NCI-H1048 (cell line): ENCODE results near the gene SYNC.
"Not testable (repeated sequence)": the region's sequence is repeated elsewhere in the genome, so short reads cannot be mapped to it uniquely, and the experiment has no call there.

Experiments used
- DNase-seq: peaks from one replicate; lab custom pipeline; 2025; lab: John Stamatoyannopoulos, UW

The SYNC gene

GRCh38 chr1:32693455-32694174 is 9.0 kb downstream of the SYNC start:
- DNase-seq = no peak

- no peak for DNase-seq
Measured at GRCh38 chr1:32686387-32686786, 16.2 kb downstream of the SYNC start.

DNA sequence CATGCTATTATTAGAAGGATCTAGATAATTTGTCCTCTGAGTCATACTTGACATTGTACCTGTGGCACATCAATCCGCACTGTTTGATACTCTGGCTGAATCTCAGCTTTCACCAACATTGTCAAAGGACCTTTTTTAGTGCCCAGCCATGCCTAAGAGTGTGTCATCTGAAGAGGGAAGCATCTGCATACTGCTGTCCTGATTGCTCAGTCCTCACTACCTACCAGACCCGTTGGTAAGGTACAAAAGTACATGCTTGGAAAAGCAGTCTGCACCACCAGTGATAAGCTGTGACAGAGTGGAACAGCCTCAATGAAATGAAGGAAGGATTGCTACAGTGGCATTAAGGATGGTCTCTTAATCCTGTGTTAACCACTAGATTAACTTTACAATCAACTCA is 17.1 kb downstream of the SYNC start:
- no peak for DNase-seq

- no peak for DNase-seq
Measured at GRCh38 chr1:32684167-32684811, 18.3 kb downstream of the SYNC start.

GRCh38 chr1:32683397-32683796 is 19.2 kb downstream of the SYNC start:
- DNase-seq = no peak

GRCh38 chr1:32681999-32682398 is 20.6 kb downstream of the SYNC start:
- DNase-seq = no peak

DNA sequence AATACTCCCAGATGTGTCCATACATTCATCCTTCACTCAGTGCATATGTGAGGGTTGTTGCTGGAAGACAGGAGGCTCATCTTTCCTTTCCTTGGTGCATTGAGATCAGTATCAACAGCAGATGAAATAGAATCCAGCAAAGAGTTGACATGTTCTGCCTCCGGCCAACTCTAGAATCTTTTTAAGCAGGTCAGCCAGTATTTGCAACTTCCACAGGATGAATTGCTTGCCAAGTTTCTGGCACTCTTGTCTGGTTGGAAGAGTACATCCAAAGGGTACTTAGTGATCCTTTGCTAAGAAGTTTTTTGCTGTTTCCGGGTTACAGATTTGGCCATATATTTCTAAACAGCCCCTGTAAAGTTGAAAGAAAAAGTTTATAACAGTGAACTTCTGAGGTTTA is 21.1 kb downstream of the SYNC start:
- DNase-seq = no peak

DNA sequence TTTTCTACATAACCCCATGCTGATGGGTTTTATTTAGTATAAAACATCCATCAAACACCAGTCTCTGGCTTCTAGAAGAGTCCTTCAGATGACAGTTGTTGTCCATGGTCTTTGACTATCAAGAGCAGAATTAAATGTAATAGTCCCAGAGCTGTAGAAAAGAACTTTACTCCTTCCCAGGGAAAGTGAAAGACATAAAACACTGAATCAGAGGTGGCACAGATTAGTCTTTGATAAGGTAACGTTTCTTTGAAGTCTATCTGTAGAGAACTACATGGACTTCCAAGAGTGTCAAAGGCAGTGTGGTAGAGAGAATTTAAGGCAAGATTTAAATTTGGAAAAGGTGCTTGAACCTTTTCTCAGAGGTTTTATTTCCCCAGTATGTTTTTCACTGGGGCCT is 21.9 kb downstream of the SYNC start:
- no peak for DNase-seq

DNA sequence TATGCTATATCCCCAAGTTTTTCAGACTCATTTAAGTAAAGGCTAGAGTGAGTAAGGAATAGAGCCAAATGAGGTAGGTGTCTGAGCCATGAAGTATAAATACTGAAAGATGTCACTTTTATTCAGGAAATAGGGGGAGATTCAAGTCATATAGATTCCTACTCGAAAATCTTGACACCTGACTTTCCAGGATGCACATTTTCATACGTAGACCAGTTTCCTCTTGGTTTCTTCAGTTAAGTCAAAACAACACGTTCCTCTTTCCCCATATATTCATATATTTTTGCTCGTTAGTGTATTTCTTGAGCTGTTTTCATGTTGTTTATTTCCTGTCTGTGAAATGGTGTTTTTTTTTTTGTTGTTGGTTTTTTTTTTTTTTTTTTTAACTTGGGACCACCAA is 22.6 kb downstream of the SYNC start:
- not testable (repeated sequence) for DNase-seq

GRCh38 chr1:32676945-32677344 is 25.6 kb downstream of the SYNC start:
- no peak for DNase-seq

GRCh38 chr1:32668716-32669115 is 33.9 kb downstream of the SYNC start:
- not testable (repeated sequence) for DNase-seq

DNA sequence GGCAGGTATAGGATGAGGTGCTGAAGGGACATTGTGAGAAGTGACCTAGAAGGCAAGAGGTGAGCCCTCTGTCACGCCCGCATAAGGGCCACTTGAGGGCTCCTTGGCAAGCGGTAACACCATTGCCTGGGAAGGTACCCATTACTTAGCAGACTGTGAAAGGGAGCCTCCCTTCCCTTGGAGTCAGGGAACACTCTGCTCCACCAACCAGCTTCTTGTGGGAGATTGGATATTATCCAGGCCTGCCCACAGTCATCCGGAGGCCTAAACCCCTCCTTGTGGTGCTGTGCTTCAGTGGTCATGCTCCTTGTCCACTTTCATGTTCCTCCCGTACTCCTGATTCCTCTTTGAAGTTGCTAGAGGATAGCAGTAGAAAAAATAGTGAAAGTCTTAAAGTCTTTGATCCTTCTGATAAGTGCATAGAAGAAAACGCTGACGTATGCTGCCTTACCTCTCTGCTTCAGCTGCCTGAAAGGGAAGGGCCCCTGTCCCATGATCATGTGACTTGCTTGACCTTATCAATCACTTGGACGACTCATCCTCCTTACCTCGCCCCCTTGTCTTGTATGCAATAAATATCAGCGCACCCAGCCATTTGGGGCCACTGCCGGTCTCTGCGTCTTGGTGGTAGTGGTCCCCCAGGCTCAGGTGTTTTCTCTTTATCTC is 35.5 kb downstream of the SYNC start:
- no peak for DNase-seq

DNA sequence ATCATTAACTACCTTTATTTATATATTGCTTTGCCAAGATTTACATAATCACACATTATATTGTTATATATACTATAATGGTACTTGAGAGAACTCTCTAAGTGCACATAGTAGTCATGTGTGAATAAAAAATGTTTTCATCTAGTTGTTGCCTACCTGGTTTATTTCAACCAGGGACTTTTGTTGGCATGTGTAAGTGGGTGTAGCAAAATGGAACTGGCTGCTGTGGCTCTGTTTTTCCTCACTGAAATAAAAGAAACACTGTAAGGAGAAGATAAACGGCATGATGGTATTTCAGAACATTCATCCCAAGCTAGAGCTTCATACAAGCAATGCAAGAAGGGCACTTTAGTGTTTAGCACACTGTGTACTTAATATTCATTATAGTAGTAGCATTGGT is 36.7 kb downstream of the SYNC start:
- DNase-seq = no peak

DNA sequence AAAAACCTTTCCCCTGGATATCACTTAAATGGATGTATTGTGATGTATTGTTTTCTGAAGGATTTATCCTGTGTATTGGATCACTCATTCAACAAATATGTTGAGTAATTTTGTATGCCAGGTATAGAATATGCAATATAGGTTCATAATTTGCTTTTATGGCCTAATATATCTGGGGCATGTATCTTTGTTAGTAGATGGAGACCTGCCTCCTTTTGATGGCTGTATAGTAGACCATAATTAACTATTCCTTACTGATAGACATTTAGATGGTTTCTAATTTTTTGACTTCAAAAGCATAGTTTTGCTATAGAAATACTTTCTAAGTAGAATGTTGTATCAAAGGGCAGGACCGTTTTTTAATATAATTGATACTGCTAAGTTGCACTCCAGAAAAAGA is 43.0 kb downstream of the SYNC start:
- DNase-seq = no peak

DNA sequence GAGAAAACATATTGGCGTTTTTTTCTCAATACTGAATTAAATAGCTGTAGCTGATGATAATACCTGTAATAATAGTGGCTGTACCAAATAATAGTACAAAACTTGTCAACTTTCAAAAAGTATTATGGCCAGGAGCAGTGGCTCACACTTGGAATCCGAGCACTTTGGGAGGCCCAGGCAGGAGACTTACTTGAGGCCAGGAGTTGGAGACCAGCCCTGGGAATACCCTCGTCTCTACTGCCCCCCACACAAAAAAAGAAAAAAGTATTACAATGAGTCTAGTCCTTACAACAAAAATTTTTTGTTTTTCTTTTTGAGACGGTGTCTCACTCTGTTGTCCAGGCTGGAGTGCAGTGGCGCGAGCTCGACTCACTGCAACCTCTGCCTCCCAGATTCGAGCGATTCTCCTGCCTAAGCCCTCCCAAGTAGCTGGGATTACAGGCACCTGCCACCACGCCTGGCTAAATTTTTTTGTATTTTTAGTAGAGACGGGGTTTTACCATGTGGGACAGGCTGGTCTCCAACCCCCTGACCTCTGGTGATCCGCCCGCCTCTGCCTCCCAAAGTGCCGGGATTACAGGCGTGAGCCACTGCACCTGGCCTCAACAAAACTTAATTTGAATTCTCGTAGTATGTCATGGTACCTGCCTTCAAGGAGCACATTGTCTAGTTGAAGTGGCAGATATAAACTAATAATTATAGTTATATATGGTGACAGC is 50.2 kb downstream of the SYNC start:
- no peak for DNase-seq

DNA sequence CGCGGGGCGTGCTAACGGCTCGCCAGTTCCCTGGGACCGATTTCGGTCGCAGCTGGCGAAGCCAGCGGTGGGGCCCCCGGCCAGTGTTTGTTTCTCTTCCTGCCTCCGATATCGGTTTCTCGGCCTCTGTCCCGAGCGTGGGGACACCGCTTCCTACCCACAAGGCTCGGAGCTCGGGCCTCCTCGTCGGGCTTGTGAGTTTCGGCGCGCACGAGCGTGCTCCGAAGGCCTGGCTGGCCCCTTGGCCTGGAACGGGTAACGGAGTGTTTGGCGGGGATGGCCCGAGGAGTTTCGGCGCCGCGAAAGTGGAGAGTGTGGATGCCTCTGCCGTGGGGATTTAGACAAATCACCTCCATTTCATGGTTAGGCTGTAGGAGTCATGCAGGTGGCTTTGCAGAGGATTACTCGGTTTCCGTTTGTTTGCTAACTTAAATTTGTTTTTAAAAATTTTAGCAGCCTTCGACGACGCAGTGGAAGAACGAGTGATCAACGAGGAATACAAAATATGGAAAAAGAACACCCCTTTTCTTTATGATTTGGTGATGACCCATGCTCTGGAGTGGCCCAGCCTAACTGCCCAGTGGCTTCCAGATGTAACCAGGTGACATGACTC is 51.0 kb downstream of the SYNC start:
- DNase-seq = no peak

DNA sequence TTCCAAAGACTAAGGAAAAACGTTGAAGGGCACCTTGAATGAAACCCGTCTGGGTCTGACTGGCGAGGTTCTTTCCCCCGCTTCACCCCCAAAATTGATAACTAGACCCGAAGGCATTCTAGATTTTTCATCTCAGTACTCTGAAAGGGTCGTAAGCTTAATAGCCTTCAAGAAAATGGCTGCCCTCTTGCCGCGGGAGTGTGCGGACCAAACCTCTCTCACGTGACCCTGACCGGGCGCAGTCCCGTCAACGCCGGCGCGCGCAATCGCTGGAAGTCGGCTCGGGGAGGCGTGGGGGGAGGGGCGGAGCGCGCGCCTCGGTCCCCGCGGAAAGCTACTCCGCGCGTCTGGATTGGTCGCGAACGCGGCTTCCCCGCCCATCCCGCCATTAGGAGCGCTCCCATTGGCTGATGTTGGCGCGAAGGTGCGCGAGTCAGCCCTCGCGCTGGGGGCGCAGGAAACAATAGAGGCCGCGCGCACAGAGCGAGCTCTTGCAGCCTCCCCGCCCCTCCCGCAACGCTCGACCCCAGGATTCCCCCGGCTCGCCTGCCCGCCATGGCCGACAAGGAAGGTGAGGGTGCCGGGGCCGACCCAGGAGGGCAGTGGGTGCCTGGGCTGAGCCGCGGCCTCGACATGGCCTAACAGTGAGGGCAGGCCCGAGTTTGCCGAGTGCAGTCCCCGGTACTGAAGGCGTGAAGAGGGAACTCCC is 51.7 kb downstream of the SYNC start, which contains the start of gene RBBP4:
Gene RBBP4, plus strand, starts transcription at position 457 of the 709 bp plus-strand sequence. Its CDS starts 99 bp downstream, at position 556.
- peak; percentile 95 for DNase-seq

- peak; percentile 82 for DNase-seq
Measured at GRCh38 chr1:32650248-32650751, 52.3 kb downstream of the SYNC start, which contains the start of gene ZBTB8OS. ZBTB8OS (minus strand) TSS chr1:32650550; CDS start chr1:32650529, 21 bp downstream.

DNA sequence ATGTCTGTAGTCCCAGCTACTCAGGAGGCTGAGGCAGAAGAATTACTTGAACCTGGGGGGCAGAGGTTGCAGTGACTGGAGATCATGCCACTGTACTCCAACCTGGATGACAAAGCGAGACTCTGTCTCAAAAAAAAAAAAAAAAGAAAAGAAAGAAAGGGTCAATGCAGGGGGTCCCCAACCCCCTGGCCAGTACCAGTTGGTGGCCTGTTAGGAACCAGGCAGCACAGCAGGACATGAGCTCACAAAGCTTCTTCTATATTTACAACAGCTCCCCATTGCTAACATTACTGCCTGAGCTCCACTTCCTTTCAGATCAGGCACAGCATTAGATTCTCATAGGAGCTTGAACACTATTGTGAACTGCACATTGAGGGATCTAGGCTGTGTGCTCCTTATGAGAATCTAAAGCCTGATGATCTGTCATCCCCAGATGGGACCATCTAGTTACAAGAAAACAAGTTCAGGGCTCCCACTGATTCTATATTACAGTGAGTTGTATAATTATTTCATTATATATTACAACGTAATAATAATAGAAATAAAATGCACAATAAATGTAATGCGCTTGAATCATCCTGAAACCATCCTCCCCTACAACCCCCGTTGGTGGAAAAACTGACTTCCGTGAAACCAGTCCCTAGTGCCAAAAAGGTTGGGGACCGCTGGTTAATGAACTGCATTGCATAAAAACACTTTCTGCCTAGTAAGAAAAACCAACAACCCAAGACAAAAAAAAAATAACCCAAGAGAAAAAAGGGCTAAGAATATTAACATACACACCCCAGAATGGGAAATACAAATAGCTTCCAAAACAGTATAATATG is 55.0 kb downstream of the SYNC start:
- no peak for DNase-seq

DNA sequence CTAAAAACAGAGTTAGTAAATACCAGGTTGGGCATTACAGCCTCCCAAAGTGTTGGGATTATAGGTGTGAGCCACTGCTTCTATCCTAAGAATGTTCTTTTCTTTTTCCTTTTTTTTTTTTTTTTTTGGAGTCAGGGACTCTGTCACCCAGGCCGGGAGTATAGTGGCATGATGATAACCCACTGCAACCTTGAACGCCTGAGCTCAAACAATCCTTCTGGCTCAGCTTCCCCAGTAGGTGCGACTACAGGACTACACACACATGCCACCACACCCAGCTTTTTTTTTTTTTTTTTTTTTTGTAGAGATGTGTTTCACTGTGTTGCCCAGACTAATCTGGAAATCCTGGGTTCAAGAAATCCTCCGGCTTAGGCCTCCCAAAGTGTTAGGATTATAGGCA is 58.1 kb downstream of the SYNC start:
- no peak for DNase-seq
